Measurements from ENCODE around the gene BCAS3. TPM values are rescaled to one million over a fixed set of nuclear protein-coding genes. Genes with fewer than 3 reads are reported as not detected.

Gene BCAS3
- total RNA-seq, 1 donor from 2014 or later: 38.1 TPM

GRCh38 chr17:61372436-61372835 is 694.8 kb downstream of the BCAS3 start:
- Mint-ChIP-seq H3K27me3 (ENCODE audit: unreplicated experiment) (peaks cover 3% of the 10 kb centered on the region), H3K4me1 (ENCODE audit: unreplicated experiment) (peaks cover 2% of the 10 kb centered on the region), H3K27ac (ENCODE audit: unreplicated experiment) (no peak overlapping the region), H3K36me3 (ENCODE audit: low read depth, unreplicated experiment) (peaks cover 9% of the 10 kb centered on the region), H3K9me3 (ENCODE audit: unreplicated experiment) (no peaks in the 10 kb centered on the region), H3K4me3 (ENCODE audit: unreplicated experiment) (no peak overlapping the region)
- DNase-seq (ENCODE audit: low spot score): no peak
- TF ChIP-seq CTCF (IDR thresholded peaks at IDR 0.05; ENCODE audit: unreplicated experiment): no peak

- no peak for DNase-seq (ENCODE audit: low spot score)
- Mint-ChIP-seq H3K4me1 (ENCODE audit: unreplicated experiment) (peaks cover 2% of the 10 kb centered on the region), H3K27me3 (ENCODE audit: unreplicated experiment) (peaks cover 11% of the 10 kb centered on the region), H3K27ac (ENCODE audit: unreplicated experiment) (no peak overlapping the region), H3K9me3 (ENCODE audit: unreplicated experiment) (no peaks in the 10 kb centered on the region), H3K36me3 (ENCODE audit: low read depth, unreplicated experiment) (peaks cover 5% of the 10 kb centered on the region), H3K4me3 (ENCODE audit: unreplicated experiment) (no peak overlapping the region)
- TF ChIP-seq CTCF (IDR thresholded peaks at IDR 0.05; ENCODE audit: unreplicated experiment): no peak
These were observed 699.5 kb downstream of the BCAS3 start for GRCh38 chr17:61376931-61377838.

- TF ChIP-seq CTCF (IDR thresholded peaks at IDR 0.05; ENCODE audit: unreplicated experiment): no peak
- no peak overlapping the region for H3K27ac Mint-ChIP-seq (ENCODE audit: unreplicated experiment)
- H3K4me1 Mint-ChIP-seq (ENCODE audit: unreplicated experiment): peaks cover 2% of the 10 kb centered on the region
- H3K27me3 Mint-ChIP-seq (ENCODE audit: unreplicated experiment): peaks cover 11% of the 10 kb centered on the region
- H3K9me3 Mint-ChIP-seq (ENCODE audit: unreplicated experiment): no peaks in the 10 kb centered on the region
- no peak for DNase-seq (ENCODE audit: low spot score)
- H3K36me3 Mint-ChIP-seq (ENCODE audit: low read depth, unreplicated experiment): peaks cover 5% of the 10 kb centered on the region
- H3K4me3 Mint-ChIP-seq (ENCODE audit: unreplicated experiment): no peak overlapping the region
These were observed 701.2 kb downstream of the BCAS3 start for GRCh38 chr17:61378658-61379456.

GRCh38 chr17:61379457-61380216 is 702.0 kb downstream of the BCAS3 start:
- Mint-ChIP-seq H3K9me3 (ENCODE audit: unreplicated experiment) (no peaks in the 10 kb centered on the region), H3K4me3 (ENCODE audit: unreplicated experiment) (no peak overlapping the region), H3K27me3 (ENCODE audit: unreplicated experiment) (peaks cover 11% of the 10 kb centered on the region), H3K36me3 (ENCODE audit: low read depth, unreplicated experiment) (peaks cover 5% of the 10 kb centered on the region), H3K27ac (ENCODE audit: unreplicated experiment) (no peak overlapping the region), H3K4me1 (ENCODE audit: unreplicated experiment) (peaks cover under 1% of the 10 kb centered on the region)
- TF ChIP-seq CTCF (IDR thresholded peaks at IDR 0.05; ENCODE audit: unreplicated experiment): no peak
- no peak for DNase-seq (ENCODE audit: low spot score)
